Activated B cell treated with CpG ODN at 0.5 μM for 24 hours (primary cell): Measurements from ENCODE around the gene ZNF362. TPM values are rescaled to one million over a fixed set of nuclear protein-coding genes. Genes with fewer than 3 reads are reported as not detected.
"Not testable (repeated sequence)": the region's sequence is repeated elsewhere in the genome, so short reads cannot be mapped to it uniquely, and the experiment has no call there.

ENCODE experiments used
- ATAC-seq: fragments of 200-7000 bp; cut with Tn5 transposase; one replicate; pipeline ENCODE4 v1.10.0; 2021; ENCODE audit warnings: low read depth, mild to moderate bottlenecking, moderate library complexity
- CTCF ChIA-PET: fragments of 350-600 bp; sonication (Branson Sonifier 250); formaldehyde crosslinking; loops from one replicate; lab custom pipeline; 2021; ENCODE audit warnings: antibody characterized with exemption; lab: Charles Lee
- POLR2A ChIA-PET: fragments of 350-600 bp; sonication (Branson Sonifier 250); formaldehyde crosslinking; loops from one replicate; lab custom pipeline; 2021; ENCODE audit warnings: antibody characterized with exemption; lab: Charles Lee
- DNase-seq: peaks from one replicate; pipeline ENCODE4 v3.0.0; 2022
- H3K27ac Mint-ChIP-seq: one replicate; pipeline ENCODE4 v1.8.0; 2020; ENCODE audit warnings: mixed read lengths
- H3K27me3 Mint-ChIP-seq: one replicate; pipeline ENCODE4 v1.8.0; 2021; ENCODE audit warnings: mixed read lengths
- H3K36me3 Mint-ChIP-seq: one replicate; pipeline ENCODE4 v1.8.0; 2021; ENCODE audit warnings: low read depth, mixed read lengths
- H3K4me1 Mint-ChIP-seq: one replicate; pipeline ENCODE4 v1.8.0; 2021; ENCODE audit warnings: mixed read lengths
- H3K4me3 Mint-ChIP-seq: one replicate; pipeline ENCODE4 v1.8.0; 2020; ENCODE audit warnings: mild to moderate bottlenecking, mixed read lengths
- H3K9me3 Mint-ChIP-seq: one replicate; pipeline ENCODE4 v1.8.0; 2020; ENCODE audit warnings: mixed read lengths
- intact Hi-C: fragments of 100-400 bp; cut with micrococcal nuclease; formaldehyde crosslinking; loops from one replicate; pipeline ENCODE4 v1.15.1; 2024
- total RNA-seq: library from RNA; stranded (reverse); gene quantifications from 2 replicates; pipeline ENCODE4 v1.2.3, GENCODE V29; 2022
- TF ChIP-seq, protein P1 (sequence below): fragments of 200-600 bp; IDR thresholded peaks from one replicate; pipeline ENCODE4 v1.8.0; 2022; ENCODE audit warnings: antibody characterized with exemption, mild to moderate bottlenecking

Gene ZNF362
- total RNA-seq, 1 donor from 2014 or later = 17.7 TPM

DNA sequence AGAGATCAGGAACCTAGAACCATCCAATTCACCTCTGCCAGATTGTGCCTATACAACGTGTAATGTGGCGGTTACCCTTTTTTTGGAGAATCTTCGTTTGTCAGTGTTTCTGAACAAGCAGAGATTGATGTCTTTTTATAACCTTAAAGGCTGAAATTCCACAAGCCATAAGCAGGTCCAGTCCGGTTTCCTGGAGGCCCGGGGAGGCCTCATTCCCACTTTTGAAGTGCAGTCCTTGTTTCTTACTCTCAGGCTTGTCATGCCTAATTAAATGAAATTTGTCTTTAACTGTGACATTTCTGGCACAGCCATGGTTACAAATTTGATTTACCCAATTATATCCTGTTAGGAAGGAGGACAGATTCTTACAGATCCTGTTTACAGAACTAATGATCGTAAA lies 27.8 kb downstream of the ZNF362 start:
- DNase-seq = no peak
- TF ChIP-seq, protein P1, sequence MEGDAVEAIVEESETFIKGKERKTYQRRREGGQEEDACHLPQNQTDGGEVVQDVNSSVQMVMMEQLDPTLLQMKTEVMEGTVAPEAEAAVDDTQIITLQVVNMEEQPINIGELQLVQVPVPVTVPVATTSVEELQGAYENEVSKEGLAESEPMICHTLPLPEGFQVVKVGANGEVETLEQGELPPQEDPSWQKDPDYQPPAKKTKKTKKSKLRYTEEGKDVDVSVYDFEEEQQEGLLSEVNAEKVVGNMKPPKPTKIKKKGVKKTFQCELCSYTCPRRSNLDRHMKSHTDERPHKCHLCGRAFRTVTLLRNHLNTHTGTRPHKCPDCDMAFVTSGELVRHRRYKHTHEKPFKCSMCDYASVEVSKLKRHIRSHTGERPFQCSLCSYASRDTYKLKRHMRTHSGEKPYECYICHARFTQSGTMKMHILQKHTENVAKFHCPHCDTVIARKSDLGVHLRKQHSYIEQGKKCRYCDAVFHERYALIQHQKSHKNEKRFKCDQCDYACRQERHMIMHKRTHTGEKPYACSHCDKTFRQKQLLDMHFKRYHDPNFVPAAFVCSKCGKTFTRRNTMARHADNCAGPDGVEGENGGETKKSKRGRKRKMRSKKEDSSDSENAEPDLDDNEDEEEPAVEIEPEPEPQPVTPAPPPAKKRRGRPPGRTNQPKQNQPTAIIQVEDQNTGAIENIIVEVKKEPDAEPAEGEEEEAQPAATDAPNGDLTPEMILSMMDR = no peak
- ChIA-PET CTCF (interaction anchor here (2.6 kb wide), 1 partner anchor 11 kb away, joined by 8 read pairs; no protein-coding TSS in a partner anchor), POLR2A (no interaction called here)
- intact Hi-C loops = no loop called here
- no peak for ATAC-seq
- Mint-ChIP-seq H3K27ac (no peak overlapping the region), H3K4me1 (no peaks in the 10 kb centered on the region), H3K9me3 (no peaks in the 10 kb centered on the region), H3K4me3 (no peak overlapping the region), H3K27me3 (no peaks in the 10 kb centered on the region), H3K36me3 (peaks cover 71% of the 10 kb centered on the region)

GRCh38 chr1:33286451-33287185 lies 30.3 kb downstream of the ZNF362 start:
- no peak for DNase-seq
- TF ChIP-seq, protein P1 = no peak
- intact Hi-C loops = no loop called here
- Mint-ChIP-seq H3K27me3 (no peaks in the 10 kb centered on the region), H3K4me3 (no peak overlapping the region), H3K36me3 (peaks cover 55% of the 10 kb centered on the region), H3K27ac (no peak overlapping the region), H3K4me1 (no peaks in the 10 kb centered on the region), H3K9me3 (no peaks in the 10 kb centered on the region)
- CTCF ChIA-PET = no interaction called here
- no peak for ATAC-seq
- POLR2A ChIA-PET = no interaction called here

DNA sequence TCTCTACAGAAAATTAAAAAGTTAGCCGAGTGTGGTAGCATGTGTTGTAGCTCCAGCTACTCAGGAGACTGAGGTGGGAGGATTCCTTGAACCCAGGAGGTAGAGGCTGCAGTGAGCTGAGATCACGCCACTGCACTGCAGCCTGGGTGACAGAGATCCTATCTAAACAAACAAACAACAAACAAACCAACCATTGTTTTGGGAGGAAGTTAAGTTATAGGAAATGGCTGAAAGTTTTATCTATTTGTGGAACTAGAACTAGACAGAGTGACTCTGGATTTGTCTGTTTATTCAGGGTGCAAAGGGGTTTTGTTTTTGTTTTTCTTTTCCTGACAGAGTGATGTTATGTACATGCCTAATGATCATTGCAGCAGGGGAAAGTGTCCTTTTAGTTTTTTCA lies 31.0 kb downstream of the ZNF362 start:
- no peaks in the 10 kb centered on the region for H3K9me3 Mint-ChIP-seq
- no peak for ATAC-seq
- H3K4me3 Mint-ChIP-seq = no peak overlapping the region
- H3K27ac Mint-ChIP-seq = no peak overlapping the region
- H3K4me1 Mint-ChIP-seq = no peaks in the 10 kb centered on the region
- POLR2A ChIA-PET = no interaction called here
- no peaks in the 10 kb centered on the region for H3K27me3 Mint-ChIP-seq
- CTCF ChIA-PET = no interaction called here
- DNase-seq = no peak
- intact Hi-C loops = no loop called here
- peaks cover 48% of the 10 kb centered on the region for H3K36me3 Mint-ChIP-seq
- TF ChIP-seq, protein P1 = no peak

GRCh38 chr1:33288976-33289857 lies 32.9 kb downstream of the ZNF362 start:
- H3K27me3 Mint-ChIP-seq = no peaks in the 10 kb centered on the region
- intact Hi-C loops = no loop called here
- H3K9me3 Mint-ChIP-seq = no peaks in the 10 kb centered on the region
- H3K27ac Mint-ChIP-seq = no peak overlapping the region
- ChIA-PET CTCF (no interaction called here), POLR2A (interaction anchor here (1.1 kb wide), 1 partner anchor 105 kb away, joined by 3 read pairs; no protein-coding TSS in a partner anchor)
- peaks cover 44% of the 10 kb centered on the region for H3K36me3 Mint-ChIP-seq
- H3K4me3 Mint-ChIP-seq = no peak overlapping the region
- ATAC-seq (no peak), DNase-seq (no peak)
- TF ChIP-seq, protein P1 = no peak
- no peaks in the 10 kb centered on the region for H3K4me1 Mint-ChIP-seq

DNA sequence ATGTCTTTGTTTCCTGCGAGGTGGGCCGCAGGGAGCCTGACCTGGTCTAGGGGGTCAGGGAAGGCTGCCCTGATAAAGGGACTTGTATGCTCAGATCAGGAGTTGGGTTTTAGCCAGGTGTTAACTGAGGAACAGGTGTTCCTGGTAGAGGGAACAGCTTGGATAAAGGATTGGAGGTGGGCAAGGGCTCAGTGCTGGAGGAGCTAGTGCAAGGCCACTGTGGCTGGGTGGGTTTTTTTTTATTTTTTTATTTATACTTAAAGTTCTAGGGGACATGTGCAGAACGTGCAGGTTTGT lies 33.5 kb downstream of the ZNF362 start:
- intact Hi-C loops = no loop called here
- ATAC-seq = no peak
- Mint-ChIP-seq H3K4me3 (no peak overlapping the region), H3K36me3 (peaks cover 44% of the 10 kb centered on the region), H3K27ac (no peak overlapping the region), H3K4me1 (no peaks in the 10 kb centered on the region), H3K9me3 (no peaks in the 10 kb centered on the region), H3K27me3 (no peaks in the 10 kb centered on the region)
- no peak for DNase-seq
- CTCF ChIA-PET = no interaction called here
- TF ChIP-seq, protein P1 = no peak
- POLR2A ChIA-PET = no interaction called here

- H3K27me3 Mint-ChIP-seq, H3K27ac Mint-ChIP-seq, H3K4me1 Mint-ChIP-seq, ATAC-seq, POLR2A ChIA-PET, CTCF ChIA-PET, H3K4me3 Mint-ChIP-seq, H3K9me3 Mint-ChIP-seq, intact Hi-C loops, DNase-seq: not testable (repeated sequence)
- H3K36me3 Mint-ChIP-seq = peaks cover 49% of the 10 kb centered on the region
Observed at GRCh38 chr1:33290615-33291014, 34.3 kb downstream of the ZNF362 start.
